ENCODE data around the gene TMEM60.
A peak's percentile ranks its signal among the peaks of the same experiment; 100 is the strongest.

The TMEM60 gene

DNA sequence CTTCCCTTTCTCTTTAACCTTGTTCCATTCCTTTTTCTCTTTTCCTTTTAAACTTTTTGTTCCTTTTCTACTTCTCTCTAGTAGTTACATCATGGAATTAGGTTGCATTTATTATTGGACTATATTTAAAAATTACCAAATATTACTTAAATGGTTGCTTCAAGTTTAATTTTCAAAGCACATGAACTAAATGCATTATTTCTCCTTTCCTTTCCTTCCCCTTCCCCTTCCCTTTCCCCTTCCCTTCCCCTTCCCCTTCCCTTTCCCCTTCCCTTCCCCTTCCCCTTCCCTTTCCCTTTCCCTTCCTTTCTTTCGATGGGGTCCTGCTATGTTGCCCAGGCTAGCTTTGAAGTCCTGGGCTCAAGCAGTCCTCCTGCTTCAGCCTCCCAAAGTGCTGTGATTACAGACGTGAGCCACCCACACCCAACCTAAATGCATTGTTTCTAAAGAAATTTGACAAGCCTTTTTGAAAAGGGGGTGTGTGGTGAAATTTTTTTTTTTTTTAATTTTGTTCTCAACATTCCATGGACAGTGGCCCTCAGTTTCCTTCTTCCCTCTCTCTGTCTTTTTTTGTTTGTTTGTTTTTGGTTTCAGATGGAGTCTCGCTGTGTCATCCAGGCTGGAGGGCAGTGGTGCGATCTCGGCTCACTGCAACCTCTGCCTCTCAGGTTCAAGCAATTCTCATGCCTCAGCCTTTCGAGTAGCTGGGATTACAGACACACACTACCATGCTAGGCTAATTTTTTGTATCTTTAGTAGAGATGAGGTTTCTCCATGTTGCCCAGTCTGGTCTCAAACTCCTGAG lies 31.2 kb downstream of the TMEM60 start:
- DNase-seq: no peak

- no peak for DNase-seq
Measured at GRCh38 chr7:77765906-77766800, 32.1 kb downstream of the TMEM60 start.

DNA sequence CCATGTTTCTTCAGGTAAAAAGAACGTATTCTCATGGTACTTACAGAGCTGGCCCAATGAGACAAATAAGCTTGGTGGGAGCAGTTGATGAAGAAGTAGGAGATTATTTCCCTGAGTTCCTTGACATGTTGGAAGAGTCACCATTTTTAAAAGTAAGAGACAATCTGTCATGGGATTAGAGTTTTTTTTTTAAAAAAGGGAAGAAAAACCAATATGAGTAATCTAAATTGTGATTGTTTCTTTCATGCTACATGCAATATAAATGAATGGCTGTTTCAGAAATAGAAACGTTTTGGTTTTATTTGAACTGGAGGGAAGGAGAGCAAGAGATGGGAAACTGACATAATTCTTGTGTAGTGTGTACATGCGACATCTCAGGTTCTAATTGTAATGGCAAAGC lies 32.8 kb downstream of the TMEM60 start:
- no peak for DNase-seq

DNA sequence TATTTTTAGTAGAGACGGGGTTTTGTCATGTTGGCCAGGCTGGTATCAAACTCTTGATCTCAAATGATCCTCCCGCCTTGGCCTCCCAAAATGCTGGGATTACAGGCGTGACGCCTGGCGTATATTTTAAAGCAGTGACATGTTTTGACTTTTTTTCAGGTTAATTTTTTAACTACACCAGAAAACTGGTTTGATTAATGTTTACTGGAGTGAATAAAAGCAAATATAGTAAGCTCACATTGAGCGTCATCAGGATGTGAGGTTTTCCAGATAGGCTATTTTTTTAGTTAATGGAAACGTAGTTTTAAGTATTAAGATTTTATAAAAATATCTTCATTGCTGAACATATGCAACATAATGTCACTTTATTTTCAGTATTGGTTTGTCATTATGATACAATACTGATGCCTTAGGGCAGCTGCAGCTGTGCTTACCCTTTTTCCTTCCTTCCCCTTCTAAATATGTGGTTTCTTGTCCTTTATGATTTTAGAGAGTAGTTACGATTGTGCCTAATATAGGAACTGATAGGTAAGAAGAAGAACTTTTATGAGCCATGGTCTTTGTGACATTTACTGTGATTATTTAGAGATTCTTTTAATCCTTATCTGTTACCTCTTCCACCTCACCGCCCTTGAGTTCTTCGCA lies 37.3 kb downstream of the TMEM60 start:
- DNase-seq: no peak

DNA sequence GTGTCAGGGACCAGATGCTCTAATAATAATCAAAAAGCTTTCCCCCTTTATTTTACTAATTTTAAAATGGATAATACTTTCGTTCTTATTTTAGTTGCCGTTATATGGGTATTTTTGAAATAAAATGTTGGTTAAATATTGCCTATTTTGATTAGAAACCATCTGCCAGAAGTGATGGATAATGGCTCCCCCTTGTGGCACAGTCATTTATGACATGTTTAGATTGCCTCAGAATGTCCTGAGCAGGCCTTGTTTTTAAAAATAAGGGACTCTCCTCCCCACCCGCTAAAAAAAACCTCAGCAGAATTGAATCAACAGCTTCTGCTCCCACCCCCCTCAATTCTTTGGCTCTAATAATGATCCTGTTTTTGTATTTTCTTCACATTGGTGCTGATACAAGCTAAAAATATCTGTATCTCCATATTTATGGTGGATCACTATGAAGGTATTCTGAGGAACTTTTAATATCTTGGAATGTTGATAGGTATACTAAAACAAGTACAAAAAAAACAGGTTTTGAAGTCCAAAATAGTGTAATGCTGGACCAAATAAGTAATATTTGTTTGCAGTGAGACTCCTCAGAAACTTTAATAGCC lies 38.8 kb downstream of the TMEM60 start:
- peak; percentile 57 for DNase-seq

- no peak for DNase-seq
Measured at GRCh38 chr7:77757589-77757988, 40.6 kb downstream of the TMEM60 start.

GRCh38 chr7:77753173-77753572 lies 45.1 kb downstream of the TMEM60 start:
- no peak for DNase-seq

- DNase-seq: peak; percentile 25
Measured at GRCh38 chr7:77752016-77752415, 46.2 kb downstream of the TMEM60 start.

DNA sequence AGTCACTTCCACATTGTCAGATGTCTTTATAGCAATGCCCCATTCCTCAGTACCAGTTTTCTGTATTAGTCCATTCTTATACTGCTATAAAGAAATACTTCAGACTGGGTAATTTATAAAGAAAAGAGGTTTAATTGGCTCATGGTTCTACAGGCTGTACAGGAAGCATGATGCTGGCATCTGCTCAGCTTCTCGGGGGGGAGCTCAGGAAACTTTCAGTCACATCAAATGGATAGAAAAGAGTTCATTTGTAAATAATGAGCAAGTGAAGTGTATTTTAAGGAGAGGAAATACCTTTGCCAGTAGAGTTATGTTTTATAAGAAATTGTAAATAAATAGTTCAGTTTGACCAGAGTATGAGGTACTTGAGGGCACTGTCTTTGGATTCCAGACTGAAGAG lies 50.5 kb downstream of the TMEM60 start:
- DNase-seq: no peak

DNA sequence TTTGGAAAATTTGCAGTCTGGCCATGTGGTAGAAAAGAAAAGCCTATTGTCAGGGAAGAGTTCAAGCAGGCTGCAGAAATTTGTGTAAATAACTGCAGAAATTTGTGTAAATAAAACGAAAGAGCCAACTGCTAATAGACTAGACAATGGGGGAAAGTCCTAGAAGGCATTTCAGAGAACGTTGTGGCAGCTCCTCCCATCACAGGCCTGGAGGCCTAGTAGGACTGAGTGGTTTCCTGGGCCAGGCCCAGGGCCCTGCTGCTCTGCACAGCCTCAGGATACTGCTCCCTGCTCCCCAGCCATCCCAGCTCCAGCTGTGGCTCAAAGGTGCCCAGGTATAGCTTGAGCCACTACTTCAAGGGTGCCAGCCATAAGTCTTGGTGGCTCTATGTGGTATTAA lies 51.1 kb downstream of the TMEM60 start:
- no peak for DNase-seq

DNA sequence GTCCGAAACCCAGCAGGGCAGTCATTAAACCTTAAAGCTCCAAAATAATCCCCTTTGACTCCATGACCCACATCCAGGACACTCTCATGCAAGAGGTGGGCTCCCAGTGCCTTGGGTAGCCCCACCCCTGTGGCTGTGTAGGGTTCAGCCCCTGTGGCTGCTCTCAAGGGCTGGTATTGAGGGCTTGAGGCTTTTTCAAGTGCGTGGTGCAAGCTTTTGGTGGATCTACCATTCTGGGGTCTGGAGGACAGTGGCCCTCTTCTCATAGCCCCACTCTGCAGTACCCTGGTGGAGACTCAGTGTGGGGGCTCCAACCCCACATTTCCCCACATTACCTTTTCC lies 51.4 kb downstream of the TMEM60 start:
- DNase-seq: no peak

- no peak for DNase-seq
Measured at GRCh38 chr7:77746164-77746823, 51.9 kb downstream of the TMEM60 start.

DNA sequence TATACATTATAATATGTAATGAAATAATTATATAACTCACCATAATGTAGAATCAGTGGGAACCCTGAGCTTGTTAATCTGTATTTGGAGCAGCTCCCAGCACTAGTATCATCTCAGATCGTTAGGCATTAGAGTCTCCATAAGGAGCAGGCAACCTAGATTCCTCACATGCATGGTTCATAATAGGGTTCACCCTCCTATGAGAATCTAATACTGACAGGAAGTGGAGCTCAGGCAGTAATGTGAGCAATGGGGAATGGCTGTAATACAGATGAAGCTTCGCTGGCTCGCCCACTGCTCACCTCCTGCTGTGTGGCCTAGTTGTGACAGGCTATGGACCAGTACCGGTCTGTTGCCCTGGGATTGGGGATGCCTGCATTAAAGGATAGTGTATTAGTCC lies 52.5 kb downstream of the TMEM60 start:
- DNase-seq: no peak

All from CD4-positive, alpha-beta T cell treated with Interleukin-15 for 1 hour (primary cell).